HG03342 (cell line): ENCODE results near the gene IQCK.

Experiments
- ATAC-seq: cut with Tn5 transposase; IDR thresholded peaks from one replicate; pipeline ENCODE4 v1.9.1; 2021; ENCODE audit warnings: mild to moderate bottlenecking, moderate library complexity; ENCODE audit not compliant: unreplicated experiment

The IQCK gene

DNA sequence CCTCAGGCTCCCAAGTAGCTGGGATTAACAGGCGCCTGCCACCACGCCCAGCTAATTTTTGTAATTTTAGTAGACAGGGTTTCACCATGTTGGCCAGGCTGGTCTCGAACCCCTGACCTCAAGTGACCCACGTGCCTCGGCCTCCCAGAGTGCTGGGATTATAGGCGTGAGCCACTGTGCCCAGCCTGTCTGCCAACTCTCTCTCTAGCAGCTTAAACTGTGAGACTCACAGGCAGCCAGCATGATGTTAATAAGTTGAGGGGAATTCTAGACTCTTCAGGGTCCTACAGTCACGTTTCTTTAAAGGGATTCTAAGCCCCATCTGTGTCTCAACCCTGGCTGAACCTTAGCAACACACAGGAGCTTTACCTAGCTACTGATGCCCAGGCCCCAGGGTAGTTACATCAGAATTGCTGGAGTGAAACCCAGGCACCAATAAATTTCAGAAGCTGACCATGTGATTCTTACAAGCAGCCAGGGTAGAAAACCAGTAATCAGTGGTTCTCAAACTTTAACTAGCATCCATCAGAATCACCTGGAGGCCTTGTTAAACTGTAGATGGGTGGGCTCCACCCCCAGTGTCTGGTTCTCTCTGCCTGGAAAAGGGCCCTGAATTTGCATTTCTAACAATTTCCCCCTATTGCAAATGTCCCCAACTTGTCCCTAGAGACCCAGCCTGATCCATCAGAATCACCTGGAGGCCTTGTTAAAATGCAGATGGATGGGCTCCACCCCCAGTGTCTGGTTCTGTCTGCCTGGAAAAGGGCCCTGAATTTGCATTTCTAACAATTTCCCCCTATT lies 135.9 kb downstream of the IQCK start:
- ATAC-seq, result no peak

DNA sequence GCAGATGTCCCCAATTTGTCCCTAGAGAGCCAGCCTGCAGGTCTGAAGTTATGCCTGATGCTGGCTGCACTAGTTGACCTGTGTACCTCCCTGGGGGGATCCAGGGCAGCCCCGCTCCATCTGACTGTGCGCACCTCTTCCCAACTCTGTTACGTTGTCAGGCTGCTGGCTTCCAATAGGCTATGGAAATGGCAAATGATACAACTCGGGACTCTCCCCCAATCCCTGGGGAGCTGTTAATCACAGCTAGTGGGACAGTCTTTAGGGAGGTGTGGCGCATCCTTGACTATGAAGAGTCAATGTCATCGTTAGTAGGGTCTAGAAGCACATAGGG lies 136.4 kb downstream of the IQCK start:
- no peak for ATAC-seq

DNA sequence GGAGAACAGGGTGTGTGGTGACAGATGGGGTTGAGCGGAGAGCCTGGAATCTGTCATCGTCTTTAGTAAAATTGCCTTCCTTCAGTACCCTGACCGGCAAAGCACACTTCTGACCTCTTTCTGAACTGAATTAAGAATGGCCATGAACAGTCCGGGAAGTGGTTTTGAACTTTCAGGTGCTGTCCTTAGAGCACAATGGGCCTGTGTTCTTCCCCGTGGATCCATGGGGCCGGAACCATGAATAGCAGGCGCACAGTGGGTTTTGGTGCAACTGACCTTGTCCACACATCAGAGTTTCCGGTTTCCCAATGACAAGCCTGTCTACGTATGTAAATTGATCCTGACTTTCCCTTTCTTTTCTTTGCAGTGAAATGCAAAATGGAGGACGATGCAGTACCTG lies 138.0 kb downstream of the IQCK start:
- ATAC-seq, result no peak

DNA sequence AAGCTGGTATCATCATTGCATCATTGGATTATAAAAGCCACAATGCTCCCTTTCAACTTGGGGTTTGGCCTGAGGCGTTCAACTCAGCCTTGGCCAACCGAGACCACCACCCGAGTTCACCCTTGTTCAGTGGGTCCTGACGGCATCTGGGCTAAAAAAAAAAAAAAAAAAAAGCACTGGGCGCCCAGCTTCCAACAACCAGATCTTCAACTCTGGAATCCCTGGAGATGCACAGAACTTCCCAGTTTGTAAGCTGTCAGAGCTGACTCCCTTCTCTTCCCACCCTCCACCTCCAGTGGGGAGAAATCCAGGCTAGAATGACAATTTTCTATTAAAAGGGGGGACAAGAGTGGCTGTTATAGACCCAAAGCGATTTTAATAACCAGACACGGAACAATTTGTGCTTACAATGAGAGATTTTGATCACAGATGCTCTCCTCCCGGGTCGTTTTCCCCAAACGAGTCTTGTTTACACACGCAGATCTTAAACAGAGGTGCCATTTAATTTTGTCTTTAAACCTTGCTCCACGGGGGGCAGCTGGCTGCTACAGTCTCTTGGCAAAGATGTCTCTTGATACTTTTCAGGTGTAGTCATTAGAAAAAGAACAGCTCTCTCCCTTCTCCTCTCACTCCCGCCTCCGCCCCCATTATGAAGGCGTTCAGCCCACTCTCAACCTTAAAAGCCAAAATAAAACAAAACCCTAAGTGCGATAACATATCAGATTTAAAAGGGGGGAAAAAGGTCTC lies 139.7 kb downstream of the IQCK start:
- ATAC-seq, result no peak

DNA sequence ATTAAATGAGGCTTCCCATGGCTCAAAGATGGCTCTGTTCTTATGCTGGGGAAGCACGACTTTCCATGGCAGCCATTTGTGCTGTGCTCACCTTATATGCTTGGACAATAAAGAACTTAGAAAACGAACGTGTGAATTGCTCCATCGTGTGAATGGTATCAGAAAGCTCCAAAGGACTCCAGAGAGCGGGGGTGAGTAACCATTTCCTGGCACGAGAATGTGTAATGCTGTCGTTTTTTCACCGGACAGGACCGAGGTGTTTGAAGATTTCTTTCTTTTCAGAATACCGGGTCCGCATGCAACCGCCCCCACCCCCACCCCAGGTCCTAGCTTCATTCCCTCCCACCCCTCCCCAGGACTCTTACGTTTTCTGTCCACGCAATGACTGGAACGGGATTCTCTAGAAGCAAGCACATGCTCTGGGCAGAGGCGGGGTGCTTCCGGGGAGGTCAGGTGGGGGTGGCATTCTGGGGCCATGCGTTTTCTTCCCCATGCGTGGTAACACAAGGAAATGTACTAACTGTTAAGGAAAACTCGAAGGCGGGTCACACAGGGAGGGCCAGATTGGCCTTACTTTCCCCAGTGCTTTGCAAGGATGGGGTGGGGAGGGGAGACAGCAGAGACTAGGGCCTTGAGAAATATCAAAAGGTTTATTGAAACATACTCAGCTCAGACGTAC lies 140.4 kb downstream of the IQCK start:
- ATAC-seq, result no peak

DNA sequence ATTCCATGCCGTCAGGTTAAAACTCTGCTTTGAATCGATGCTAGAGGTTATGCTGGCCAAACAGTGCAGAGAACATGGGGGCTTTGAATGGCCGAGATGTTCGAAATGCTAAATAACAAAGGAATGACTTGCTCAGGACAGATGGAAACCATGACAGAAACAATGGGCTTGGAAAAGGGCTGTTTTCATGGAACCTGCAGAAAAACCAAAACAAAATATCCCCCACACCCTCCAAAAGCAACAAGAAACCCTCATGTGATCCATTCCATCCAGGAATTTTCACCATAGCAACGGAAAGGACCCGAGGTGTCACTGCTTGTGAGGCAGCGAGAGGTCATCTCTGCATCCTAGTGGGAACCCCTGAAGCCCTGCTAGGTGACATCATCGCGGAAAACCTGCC lies 141.1 kb downstream of the IQCK start:
- no peak for ATAC-seq

DNA sequence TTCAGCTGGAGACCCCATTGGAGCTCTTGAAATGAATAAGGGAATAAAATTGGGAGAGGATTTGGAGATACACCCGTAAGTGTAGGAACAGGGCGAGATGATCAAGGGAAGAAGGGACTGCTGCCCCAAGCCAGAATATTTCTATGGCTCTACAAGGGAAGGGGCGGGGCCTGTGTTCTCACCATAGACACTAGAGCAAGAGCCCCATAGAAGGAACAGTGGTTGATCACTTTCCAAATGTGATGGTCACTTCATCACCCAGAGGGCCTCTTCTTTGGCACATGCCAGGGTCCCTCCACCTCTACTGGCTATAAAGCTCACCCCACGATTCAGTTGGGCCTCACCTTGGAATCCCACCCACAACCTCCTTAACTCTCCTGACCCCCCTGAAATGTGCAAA lies 141.5 kb downstream of the IQCK start:
- ATAC-seq, result no peak

DNA sequence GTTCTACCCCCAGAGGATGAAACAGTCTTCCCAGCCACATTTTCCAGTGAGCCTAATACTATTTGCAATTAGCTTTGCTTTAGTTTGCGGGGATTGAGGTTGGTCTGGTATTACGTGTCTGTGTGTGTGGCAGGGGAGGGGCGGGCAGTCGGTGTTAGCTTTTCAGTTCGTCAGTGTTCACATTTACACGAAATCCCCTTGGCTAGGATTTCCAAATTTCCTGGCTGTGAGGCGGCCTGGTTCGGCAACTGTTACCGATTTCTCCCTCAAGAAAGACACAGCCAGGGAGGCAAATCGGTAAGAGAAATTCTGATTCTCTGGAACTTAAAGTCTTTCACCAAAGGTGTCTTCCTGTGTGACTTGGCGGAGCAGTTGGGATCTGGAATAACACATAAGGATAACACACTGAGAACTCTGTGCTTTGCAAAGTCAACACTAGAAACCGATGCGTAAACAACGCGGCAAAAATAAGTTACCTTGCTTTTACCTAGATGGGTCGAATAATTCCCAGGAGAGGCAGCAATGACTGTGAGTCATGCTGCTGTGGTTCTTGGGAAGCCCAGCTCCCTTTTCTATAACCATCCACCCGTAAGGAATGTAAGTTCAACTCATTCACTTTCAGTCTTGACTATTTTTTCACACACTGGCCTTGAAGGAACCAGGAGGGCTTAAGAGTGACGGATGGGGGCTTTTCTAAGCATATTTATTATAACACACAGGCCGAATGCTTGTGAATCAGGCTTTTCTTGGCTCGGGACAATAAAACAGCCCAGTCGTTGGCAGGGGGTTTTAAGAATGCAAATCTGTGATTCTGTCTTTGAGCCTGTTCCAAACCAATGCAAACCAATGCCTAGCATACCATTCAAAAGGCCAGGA lies 142.3 kb downstream of the IQCK start:
- no peak for ATAC-seq

DNA sequence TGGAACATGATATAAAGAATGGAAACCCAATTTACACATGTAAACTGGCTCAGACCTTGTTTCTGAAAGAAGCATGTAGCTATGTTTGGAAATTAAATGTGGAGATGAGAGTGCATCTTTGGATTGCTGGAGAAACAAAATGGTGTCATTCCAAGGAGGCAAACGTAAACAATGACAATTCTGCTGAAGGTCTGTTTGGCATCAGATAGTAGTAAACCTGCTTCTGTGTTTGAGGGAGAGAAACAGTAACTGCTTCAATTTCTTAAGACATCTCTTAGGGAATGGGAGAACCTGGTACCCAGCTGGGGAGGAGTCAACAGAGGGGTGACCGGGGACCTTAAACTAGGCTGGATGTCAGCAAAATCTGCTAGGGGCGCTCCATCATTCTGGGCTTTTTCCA lies 143.1 kb downstream of the IQCK start:
- ATAC-seq, result no peak

DNA sequence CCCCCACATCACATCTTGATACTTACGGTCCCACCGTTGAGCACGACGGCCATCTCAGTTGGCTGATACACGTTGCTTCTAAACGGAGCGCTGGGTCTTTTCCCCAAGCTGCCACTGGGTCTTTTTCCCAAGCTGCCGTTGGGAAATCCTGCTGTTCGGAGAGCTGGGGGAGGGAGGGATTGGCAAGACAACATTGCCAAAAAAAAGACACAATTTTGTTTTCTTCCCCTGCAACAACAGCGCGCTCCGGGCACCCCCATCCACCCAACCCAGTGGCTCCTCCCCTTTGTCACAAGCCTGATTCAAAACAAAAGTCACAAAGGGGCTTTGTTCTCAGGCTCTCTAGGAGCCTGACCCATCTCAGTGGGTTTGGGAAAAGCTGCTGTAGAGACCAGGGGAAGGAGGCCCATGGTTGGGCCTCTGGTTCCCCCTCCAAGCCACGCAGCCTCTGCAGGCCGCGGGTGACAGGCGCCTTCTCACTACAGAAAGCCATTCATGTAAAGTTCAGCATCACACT lies 143.8 kb downstream of the IQCK start:
- no peak for ATAC-seq

DNA sequence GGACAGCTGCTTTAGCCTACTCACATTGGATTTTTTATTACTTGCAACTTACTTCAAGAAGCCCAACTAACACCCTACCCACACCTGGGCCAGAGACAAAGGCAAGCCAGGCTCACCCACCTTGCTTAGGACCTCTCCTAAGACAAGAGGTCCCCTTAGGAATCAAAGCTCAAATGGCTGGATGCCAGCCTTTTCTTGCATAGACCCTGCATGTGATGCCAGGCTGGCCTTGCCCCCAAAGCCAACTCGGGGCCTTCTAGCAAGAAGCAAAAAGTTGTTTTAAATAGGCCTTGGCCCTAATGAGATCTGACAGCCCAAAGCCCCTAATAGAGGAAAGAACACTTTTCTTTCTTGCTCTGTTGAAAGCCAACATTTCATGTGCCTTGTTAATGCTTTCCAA lies 145.9 kb downstream of the IQCK start:
- no peak for ATAC-seq

DNA sequence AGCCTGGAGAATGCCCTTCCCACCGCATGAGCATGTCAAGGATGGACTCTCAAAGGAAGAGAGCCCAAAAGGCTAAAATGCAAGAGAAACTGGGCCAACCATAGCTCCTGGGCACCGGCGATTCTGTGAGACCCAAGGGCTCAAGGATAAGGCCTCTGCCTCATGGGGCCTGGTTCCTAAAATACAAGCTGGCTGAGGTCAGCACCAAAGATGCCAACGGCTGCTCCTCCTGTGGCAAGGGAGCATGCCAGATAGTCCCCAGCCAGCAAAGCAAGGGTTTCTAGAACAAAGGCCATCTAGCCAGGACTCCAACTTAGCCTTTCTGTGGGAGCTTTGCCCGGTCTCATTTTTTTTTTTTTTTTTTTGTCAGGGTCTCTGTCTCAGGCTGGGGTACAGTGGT lies 146.5 kb downstream of the IQCK start:
- ATAC-seq, result no peak

DNA sequence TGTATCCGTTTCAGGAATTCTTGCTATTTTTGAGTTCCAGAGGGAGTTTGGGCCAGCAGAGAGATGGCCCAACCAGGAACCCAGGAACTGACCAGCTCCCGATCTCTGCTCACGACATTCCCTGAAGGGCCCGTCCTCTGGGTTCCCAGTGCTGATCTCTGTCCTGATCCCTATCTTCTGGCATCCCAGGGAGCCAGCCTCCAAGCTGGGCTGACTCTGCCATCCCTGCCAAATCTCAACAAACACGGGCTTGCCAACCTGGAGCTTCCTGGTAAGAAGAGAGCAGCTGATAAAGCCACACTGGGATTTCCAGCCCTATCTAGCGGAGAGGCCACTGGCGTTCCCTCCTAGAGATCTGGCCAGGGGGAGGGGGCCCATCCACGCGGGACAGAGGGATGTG lies 150.3 kb downstream of the IQCK start:
- no peak for ATAC-seq

DNA sequence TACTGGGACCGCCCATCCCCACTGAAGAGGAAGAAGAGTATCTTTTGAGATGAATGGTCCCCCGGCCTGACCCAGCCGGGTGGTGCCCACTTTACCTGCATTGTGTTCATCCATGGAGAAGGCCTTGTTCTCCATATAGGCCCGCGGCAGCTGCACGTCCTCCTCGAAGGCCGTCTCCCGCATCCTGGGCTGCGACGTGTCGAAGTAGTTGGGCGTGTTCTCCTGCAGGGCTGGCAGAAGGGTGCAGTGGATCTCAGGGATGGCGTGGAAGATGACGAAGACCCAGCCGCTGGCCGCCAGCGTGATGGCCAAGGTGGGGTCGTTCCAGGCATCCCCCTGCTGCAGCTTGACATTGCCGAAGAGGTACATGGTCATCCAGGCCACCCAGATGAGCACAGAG lies 153.7 kb downstream of the IQCK start:
- no peak for ATAC-seq

DNA sequence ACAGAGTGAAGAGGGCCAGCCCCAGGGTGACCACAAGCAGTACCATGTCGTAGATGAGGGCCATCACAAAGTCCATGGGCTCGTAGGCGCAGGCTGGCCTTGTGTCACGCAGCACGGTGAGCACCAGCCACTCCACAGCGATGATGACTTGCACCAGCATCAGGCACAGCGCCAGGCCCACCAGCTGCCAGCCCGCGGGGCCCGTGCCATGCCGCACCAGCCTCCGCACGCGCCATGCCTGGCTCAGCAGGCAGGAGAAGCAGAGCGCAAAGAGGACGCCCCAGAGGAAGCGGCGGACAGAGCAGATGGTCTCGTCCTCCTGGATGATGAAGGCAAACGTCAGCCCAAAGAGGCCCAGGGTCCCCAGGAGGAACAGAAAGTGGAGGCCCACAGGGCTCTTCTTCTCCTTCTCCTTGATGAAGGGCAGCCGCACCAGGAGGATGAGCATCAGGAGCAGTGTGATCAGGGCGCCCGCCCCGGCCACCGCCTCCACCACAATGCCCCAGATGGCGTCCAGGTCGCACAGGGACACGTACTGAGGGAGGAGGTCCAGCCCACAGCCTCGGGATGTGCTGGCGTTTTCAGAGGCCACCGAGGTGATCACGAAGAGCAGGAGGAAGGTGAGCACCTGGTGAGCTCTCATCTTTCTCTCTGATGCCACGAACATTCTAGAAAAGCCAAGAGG lies 154.2 kb downstream of the IQCK start:
- no peak for ATAC-seq

DNA sequence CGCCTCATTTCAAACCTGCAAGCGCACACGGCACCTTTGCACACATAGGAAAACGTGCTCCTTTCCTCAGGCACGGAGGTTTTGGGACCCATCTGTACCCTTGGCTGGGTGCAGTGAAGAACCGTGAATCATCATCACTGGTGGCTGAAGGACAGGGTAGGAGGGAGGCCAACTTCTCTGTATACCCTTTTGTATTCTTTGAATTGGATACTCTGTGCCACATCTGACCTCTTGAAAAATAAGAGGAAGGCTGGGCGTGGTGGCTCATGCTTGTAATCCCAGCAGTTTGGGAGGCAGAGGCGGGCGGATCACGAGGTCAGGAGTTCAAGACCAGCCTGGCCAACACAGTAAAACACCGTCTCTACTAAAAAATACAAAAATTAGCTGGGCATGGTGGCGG lies 154.9 kb downstream of the IQCK start:
- no peak for ATAC-seq

DNA sequence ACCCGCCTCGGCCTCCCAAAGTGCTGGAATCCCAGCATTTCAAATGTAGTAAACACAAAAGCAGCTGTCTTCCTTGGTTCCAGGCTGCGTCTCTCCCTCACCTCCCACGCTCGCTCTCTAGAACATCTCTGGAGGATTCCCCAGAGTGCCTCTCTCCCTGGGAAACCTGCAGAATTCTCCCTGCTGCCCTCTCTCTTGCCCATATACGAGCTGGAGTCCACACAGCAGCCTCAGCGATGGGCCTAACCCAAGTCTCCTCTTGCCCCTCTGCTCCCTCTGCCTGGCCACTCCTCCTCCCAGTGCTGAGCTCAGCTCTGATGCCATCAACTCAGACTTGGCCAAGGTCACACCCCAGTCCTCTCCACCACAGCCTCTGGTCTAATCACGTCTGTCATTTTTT lies 156.0 kb downstream of the IQCK start:
- no peak for ATAC-seq

DNA sequence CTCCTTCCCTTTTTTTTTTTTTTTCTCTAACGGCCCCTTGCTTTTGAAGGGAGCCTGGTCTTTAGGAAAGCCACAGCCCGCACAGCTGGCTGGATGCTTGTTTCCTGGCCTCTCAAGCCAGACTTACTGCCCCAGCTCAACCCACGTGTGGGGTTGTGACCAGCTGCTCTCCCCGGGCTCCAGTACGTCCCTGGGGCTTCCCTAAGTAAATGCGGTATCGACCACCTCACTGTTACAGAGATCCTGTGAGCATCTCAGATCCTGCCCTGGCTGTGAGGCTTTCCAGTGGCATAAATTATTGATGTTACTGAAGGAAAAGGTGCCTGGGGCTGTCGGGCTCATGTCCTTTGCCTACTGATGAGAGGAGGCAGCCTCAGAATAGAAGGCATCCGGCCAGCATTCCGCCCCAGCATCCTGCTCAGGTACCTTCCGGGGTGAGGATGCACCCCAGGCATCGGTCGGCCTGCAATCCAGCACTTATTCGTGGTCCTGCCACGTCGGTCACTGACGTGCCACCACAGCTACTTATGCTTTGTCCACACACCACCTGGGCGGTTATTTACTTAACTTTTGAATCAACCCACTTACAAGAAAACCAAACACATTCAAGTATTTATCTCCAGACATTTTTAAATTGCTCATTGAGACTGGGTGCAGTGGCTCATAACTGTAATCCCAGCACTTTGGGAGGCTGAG lies 156.9 kb downstream of the IQCK start:
- no peak for ATAC-seq

DNA sequence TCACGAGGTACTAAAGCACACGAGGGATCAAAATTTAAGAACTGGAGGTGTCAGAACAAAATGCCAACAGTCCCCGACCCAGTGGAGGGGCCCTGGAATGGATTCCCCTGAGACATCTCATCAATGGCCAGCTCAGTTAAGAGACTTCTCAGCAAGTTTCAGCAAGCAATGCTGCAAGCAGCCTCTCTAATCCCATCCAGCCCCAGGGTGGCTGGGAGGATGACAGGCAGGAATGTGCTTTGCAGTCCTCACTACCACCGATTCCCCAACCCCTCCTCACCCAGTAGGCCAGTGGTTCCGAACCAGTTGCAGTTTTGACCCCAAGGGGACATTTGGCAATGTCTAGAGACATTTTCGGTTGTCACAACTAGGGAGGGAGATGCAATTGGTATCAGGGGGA lies 157.8 kb downstream of the IQCK start:
- ATAC-seq, result no peak
